NCI-H2029 treated with DMSO at 0.1 percent for 48 hours (cell line): Measurements from ENCODE around the gene CFAP74.
A peak's percentile ranks its signal among the peaks of the same experiment; 100 is the strongest.

Source experiments
- DNase-seq: peaks from one replicate; lab custom pipeline; 2025; lab: John Stamatoyannopoulos, UW

CFAP74 gene

GRCh38 chr1:1879942-1880341, 123.6 kb downstream of the CFAP74 start:
- no peak for DNase-seq

GRCh38 chr1:1877865-1878436, 125.6 kb downstream of the CFAP74 start:
- DNase-seq: no peak

GRCh38 chr1:1876335-1876930, 127.2 kb downstream of the CFAP74 start:
- DNase-seq: no peak

- no peak for DNase-seq
Measured at GRCh38 chr1:1875932-1876331, 127.7 kb downstream of the CFAP74 start.

- no peak for DNase-seq
Measured at GRCh38 chr1:1874901-1875300, 128.7 kb downstream of the CFAP74 start.

- DNase-seq: peak; percentile 68
Measured at GRCh38 chr1:1873186-1873585, 130.4 kb downstream of the CFAP74 start.

- DNase-seq: no peak
Measured at GRCh38 chr1:1872329-1872994, 131.1 kb downstream of the CFAP74 start.
